ENCODE measurements around the gene DYNLT3.
A peak's percentile ranks its signal among the peaks of the same experiment; 100 is the strongest.

Gene DYNLT3

DNA sequence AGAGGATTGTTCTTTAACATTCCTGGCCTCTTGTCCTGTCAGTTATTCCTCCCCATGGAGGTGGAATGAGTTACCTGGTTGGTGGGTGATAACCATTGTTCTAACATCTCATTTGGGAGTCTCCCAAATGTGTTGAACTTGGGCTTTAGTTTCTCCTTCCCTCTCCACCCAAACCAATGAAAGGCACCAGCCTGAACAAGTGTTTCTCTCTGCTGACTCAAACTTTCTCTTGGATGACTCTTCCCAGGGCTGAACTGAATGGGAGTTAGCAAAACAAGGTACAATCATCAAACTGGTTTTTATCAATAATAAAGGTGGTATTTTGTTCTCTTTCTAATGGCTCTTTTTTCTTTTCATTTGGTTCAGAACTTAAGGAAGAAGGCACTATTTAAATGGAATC, 2.7 kb downstream of the DYNLT3 start:
- DNase-seq (ENCODE audit: low spot score) (no peak), FAIRE-seq (no peak)

DNA sequence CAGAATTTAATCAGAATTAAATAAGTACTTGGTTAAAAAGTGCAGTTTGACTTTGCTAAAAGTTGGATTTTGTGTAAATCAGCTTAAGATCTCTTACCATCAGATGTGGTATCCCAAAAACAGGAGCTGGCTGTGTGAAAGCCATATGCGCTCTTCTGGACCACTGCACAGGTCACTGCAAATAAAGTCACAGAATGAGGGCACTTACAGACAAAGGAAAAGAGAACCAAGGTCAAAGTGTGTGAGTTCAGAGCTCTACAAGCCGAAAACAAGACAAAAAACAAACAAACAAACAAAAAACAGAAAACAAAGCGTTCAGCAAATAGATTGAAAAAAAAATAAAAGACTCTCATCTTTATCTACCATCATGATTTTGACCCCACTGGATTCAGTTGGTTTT, 6.4 kb downstream of the DYNLT3 start:
- FAIRE-seq: no peak
- no peak for DNase-seq (ENCODE audit: low spot score)

DNA sequence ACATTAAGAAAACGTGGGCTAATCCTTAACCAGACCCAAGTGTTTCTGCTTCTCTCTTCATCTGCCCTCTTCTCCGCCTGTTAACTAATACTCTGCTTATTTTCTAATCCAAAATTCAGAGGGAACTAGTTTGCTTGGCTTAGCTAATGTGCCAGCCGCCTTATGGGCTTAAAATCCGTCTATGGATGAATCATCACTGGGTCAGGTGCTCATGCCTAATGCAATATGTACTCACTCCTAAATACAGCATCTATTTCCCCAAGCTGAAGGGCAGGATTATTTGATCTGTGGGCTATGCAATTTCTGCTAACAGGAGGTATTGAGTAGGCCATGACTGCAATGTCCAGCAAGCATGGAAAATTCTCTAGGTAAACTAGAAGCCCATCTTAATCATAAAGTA, 12.4 kb downstream of the DYNLT3 start:
- DNase-seq (ENCODE audit: low spot score) (no peak), FAIRE-seq (no peak)

DNA sequence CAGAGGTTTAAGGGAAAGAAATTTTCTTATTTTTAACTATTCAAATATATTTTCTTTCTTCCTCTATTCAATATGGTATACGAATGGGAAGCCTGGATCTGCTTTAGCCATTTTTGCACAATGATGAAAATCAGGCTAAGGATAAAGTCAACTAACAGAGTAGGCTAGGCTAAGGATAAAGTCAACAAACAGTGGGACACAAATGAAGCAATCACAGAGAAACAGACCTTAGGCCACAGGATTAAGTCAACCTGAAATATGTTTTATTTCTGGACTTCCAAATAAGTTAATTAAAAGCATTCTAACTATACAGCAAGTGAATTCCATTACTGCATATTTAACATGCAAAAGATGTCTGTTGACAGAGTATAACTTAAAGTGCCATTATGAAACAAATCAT, 17.0 kb downstream of the DYNLT3 start:
- no peak for FAIRE-seq

DNA sequence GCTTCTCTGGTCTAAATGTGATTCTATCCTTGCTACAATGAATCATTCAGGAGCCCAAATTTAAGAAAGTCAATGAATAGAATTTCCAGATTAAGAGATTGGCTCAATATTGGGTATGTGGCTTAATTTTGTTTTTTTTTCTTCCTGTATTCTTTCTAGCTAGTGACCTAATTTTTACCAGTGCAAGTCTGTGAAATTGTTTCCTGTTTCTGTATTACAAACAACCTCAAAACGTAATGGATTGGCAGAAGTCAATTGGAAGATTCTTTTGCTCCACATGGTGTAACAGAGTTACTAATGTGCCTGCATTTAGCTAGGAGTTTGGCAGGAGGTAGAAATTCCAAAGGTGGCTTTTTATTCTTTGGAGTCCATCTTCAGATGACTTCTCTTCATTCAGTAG, 17.6 kb downstream of the DYNLT3 start:
- FAIRE-seq (no peak), DNase-seq (ENCODE audit: low spot score) (no peak)

More for the DNA sequence above, 17.0 kb downstream of the DYNLT3 start:
- no peak for DNase-seq (ENCODE audit: low spot score)

DNA sequence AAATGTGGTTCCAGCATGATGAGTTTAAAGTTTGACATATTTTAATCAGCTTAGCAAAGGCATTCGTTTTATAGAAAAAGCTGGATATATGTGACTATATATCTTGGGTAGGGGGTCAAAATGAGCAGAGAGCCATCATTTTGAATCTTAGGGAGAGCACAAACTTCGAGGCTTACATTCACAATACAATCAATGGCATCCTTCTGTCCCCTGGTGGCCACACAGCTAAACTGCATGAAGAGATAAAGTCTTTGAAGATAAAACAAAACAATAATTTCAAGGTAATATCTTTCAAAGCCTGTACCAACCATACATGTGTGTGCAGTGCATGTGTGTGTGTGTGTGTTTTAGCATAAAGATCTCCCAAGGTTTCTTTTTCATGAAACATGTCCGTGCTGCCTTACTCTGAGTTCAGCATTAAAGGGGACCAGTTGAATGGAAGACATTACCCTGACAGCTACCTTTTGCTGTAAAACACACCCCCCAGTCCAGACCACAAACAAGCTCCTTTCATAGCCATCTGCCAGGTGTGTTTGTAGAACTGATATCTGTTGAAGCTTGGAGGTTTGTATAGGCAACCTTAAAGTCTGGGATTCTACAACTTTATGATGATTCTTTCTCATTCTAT, 22.0 kb downstream of the DYNLT3 start:
- DNase-seq (ENCODE audit: low spot score) (peak; percentile 4), FAIRE-seq (no peak)

DNA sequence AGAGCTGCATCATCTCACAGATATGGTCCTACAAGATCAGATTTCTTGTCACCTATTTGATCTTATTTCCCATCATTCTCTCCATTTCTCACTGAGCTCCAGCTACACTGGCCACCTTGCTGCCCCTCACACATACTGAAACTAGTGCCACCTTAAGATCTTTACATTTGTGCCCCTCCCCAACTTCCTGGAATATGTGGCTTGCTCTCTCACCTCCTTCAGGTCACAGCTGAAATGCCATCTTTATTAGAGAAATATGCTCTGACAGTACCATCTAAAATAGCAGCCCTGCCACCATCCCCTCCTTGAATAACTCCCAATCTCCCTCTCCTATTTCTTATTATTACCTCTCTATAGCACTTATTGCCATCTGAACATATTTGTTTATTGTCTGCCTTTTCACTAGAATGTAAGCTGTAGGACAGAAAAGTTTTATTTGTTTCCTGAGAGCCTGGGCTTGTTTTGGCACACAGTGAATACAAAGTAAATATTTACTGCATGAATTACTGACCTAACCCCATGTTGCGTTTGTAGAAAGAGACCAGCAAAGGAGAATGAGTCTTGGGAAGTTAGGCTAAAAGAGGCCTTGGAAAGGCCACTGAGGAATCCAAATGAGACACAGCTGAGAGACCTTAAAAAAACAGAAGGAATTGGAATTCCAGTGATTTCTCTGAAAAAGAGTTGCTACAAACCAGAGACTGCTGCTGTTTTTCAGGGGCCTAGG, 22.7 kb downstream of the DYNLT3 start:
- DNase-seq (ENCODE audit: low spot score) (no peak), FAIRE-seq (no peak)

DNA sequence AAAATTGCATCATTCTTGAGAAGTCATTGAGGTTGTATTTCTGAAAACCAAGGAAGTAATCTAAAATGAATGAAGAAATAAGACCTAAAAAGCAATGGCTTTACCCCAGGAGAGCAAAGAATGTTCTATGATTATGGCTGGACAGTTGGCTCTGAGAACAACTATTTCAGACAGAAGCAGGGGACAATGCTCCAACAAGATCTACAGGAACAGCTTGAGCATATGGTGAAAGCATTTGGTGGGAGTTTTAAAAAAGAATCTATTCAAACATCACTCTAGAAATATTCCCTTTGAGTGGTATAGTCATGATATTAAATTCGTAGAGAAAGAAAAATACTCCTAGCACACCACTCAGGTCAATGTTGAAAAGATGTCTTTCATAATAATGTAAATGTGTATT, 26.7 kb downstream of the DYNLT3 start:
- FAIRE-seq (no peak), DNase-seq (ENCODE audit: low spot score) (no peak)

DNA sequence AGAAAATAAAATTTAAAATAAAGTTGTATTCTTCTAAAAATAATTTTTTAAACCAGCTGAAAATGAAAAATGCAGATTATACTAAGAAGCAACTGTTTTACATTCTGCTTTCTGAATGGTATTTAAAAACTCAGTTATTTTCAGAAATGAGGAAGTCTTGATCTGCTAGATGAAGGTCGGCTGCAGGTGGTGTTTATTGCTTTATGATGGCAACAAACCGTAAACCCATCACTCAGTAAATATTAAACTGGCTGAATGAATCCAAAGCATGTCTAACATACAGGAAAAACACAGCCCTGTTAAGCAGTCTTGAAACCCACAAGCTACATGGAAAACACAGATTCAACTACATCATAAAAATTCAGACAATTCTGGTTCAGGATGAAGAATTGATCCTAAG, 29.3 kb downstream of the DYNLT3 start:
- FAIRE-seq: no peak
- no peak for DNase-seq (ENCODE audit: low spot score)

DNA sequence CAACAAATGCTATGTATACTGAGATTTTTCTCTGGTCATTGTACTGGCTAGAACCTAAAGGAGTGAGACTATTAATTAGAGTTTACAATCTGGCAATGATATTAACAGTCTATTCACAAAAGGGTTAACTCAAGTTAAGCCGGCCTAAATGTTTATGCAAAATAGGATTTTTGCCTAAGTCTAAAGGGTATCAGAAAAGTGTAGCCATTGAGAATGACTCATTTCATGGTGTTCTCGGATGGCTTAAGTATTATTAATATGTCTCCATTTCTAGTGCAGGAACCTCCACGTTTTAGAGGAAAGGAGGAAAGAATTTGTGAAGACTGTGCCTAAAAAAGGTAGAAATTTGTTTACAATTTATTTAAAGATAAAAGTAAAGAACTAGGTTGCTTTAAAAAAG, 29.8 kb downstream of the DYNLT3 start:
- no peak for FAIRE-seq

DNA sequence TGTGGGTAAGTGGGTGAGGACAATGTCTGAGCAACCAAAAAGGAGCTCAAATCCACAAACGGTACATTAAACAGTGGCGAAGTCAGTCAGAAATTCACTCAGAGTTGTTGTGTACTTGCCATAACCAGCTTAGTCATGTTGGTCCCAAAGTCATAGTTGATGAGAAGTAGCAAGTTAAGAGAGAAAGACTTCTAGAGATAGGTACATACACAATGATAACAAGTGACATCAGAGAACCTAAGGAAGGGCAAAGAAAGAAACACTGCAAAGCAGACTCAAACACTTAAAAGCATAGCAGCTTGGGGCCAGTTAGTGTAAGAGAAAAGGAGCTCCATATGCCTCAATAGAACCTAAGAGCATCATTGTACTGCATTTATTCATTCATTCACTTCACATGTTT, 30.2 kb downstream of the DYNLT3 start:
- DNase-seq (ENCODE audit: low spot score) (no peak), FAIRE-seq (no peak)

More for the DNA sequence above, 29.8 kb downstream of the DYNLT3 start:
- DNase-seq (ENCODE audit: low spot score): no peak

DNA sequence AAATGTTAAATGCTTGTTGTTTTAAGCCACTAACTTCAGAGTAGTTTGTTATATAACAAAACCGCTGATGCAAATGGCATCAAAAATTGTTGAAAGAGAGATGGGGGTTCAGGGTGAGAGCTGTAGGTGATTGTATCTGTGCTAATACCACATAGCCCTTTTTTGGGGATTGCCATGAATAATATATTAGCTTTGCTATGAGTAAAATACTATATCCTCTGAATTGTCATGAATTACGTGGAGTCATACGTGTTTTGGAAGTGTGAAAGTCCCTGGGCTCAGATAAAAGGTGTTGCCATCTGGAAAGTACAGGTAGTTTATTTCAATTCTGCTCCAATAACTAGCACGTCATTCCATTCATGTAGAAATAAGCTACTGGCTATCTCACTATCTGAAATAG, 30.6 kb downstream of the DYNLT3 start:
- DNase-seq (ENCODE audit: low spot score): no peak
- FAIRE-seq: no peak

DNA sequence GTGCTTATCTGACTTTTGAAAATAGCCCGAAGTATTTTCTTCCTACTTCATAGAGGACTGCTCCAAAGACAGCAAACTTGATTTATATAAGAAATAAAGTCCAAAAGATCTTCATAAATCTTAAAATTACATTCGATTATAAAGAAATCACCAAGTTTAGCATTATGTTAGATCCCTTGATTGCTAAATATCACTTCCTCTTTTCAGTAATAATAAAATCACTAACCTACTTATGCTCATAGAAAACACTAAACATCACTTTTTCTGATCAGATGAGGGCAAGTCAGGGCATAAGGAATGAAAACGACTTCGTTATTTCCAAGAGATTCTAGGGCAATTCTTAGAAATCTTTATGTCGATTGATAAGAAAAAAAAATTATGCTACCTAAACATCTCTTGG, 32.0 kb downstream of the DYNLT3 start:
- no peak for FAIRE-seq
- no peak for DNase-seq (ENCODE audit: low spot score)

DNA sequence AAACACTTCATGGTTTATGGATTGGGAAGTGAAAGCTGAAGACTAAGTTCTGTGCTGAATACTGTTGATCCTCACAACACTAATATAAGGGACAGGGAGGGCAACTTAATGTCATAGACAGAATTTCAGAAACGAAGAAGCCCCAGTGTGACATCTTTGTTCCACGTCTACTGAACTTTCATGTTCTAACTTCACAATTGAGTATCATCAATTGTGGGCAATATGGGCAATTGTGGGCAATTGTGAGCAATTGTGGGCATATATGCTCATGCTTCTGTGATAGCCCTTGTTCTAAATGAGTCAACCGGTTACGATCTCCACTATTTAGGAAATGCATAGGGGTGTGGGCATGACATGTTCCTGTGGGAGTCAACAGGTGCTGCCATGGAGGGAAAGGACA, 33.8 kb downstream of the DYNLT3 start:
- FAIRE-seq (no peak), DNase-seq (ENCODE audit: low spot score) (no peak)

DNA sequence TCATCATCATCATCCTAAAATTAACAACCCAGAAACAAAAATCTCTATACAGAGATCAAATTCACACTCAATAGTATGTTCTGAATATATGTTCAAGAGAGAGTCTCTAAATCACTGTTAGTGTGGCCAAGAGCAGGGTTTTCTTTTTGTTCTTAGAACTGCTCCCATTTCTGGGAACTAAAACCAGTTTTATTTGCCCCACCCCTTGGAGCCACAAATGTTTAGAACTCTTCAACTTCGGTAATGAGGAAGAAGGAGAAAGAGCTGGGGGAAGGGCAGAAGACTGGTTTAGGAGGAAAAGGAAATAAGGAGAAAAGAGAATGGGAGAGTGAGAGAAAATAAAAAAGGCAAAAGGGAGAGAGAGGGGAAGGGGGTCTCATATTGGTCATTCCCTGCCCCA, 35.3 kb downstream of the DYNLT3 start:
- FAIRE-seq: no peak
- DNase-seq (ENCODE audit: low spot score): no peak

DNA sequence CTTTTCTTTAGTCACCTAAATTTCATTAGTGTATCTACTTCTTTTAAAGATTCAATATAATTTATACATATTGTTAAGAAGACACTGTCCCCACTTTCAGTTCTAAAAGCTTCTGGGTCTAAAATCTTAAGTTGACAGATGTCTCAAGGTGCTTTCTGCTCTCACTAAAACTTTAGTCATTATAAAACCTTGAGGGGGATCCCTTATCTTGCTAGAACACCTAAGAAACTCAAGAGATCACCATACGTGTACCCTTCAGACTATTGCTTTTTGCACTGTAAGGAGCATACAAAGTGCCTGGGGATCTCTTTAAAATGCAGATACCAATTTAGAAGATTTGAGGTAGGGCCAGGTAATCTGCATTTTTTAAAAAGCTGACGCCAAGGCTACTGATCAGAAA, 37.4 kb downstream of the DYNLT3 start:
- DNase-seq (ENCODE audit: low spot score): no peak
- no peak for FAIRE-seq

DNA sequence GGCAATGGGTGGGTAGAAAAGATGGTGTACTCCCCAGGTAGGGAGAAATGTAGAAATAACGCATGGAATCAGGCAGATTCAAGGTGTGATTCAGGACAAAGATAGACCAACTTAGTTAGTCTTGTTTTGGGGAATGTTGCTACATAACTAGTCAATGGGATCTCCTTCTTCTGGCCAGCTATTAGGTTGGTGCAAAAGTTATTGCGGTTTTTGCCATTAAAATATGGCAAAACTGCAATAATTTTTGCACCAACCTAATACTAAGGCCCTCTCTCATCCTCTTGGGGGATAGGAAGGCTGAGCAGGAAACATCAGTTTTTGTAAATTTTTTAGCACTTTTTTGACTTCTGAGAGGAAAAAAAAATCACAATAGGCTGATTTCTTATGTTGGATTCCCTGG, 44.3 kb downstream of the DYNLT3 start:
- no peak for FAIRE-seq
- DNase-seq (ENCODE audit: low spot score): no peak

DNA sequence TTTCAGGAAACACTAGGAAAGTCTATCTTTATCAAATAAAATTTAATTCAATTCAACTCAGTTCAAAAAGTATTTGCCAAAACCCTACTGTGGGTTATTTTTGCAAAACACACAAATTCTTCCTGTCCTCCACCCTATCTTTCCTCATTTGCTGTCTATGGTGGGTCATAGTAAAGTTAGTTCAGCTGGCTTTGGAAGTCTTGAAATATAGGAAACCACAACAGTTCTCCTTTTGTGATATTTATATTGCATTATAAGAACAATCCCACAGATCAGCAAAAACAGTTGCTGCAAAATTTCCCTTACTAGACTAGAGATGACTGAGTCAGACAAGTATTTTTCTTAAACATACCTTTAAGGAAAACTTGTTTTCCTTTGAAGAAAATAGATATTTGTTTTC, 45.3 kb downstream of the DYNLT3 start:
- DNase-seq (ENCODE audit: low spot score) (no peak), FAIRE-seq (no peak)

DNA sequence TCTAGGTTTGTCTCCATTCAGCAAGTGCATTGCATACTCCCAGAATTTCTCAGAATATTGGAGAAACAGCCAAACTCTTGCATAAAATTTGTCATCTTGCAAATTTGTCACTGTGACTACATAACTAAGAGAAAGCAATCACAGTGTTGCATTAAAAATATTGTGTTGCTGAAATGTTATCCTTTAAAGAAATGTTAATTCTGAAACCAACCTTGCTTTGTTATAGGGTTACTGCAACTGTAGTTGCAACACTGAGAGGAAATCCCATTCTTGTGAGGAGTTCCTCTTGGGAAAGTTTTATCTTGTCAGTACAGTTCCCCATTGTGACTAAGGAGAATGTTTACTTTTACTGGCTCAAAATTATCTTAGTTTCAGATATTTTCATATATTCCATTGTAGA, 46.7 kb downstream of the DYNLT3 start:
- FAIRE-seq: no peak
- no peak for DNase-seq (ENCODE audit: low spot score)

DNA sequence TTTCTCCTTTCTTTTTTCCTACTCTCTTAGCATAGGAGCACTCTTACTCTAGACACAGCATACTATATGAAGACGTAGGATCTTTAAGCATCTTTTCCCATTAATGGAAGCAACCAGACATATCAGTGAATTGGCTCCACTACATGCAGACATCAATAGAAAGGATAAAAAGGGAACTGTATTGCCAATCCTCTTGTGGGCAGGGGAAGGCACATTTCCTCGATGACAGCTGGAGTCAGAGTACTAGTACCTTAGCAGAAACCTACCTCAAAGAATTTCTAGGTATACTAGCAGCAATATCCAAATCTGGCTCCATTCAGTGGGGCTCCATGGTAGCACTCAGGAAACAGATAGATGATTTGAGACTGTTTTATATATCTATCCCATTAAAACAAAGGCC, 47.4 kb downstream of the DYNLT3 start:
- FAIRE-seq (no peak), DNase-seq (ENCODE audit: low spot score) (no peak)

DNA sequence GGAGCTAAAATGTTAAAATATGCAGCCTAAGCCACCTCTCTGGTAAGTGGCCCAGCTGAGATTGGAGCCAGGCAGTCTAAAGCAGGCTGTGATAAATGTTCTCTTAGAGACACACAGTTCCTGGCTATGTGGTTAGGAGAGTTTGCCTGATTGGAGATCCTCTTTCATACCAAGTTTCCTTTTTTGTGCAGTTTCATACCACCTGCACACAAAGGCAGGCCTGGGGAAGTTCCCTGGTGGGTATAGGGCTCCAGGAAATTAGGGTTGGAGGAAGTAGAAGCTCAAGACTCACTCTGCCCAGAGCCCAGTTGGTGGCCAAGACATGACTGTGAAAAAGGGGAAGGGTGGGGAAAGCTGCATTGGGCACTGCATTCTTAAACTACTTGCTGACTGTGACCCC, 50.6 kb downstream of the DYNLT3 start:
- DNase-seq (ENCODE audit: low spot score): no peak
- FAIRE-seq: no peak

DNA sequence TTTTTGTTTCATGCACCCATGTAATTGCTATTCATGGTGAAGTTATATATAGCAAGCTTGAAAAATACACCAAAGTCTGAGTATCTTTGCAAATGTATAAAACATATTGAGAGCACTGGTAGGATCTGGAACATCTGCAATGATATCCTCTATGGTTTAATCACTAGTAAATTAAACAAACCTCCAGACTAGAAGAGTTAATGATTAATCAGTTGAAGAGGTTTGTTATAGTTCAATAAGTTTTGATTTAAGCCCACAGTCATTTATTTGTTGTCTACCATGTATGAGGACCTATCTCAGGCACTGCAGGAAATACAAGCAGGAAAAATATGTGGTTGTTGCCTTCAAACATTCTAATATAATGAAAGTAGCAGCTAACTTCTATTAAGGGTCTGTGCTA, 51.1 kb downstream of the DYNLT3 start:
- FAIRE-seq: no peak
- DNase-seq (ENCODE audit: low spot score): no peak

Measured in urothelium cell line (cell line).